HT-29 (cell line): ENCODE data around the gene EIF2A. TPM values are rescaled to one million over a fixed set of nuclear protein-coding genes. Genes with fewer than 3 reads are reported as not detected.
A peak's percentile ranks its signal among the peaks of the same experiment; 100 is the strongest.

Experiments
- DNase-seq: peaks from one replicate; pipeline ENCODE4 v3.0.0-alpha.2; 2015; ENCODE audit warnings: low spot score
- total RNA-seq: library from RNA; depleted of rRNA; stranded (reverse); fragments of >200 nt; shearing (Covaris generic); gene quantifications from 2 replicates; pipeline ENCODE4 v1.2.3, GENCODE V29; 2014

Gene EIF2A
- total RNA-seq, 1 experiment from 2014 or later: 94.5 TPM

- DNase-seq: no peak
Observed at GRCh38 chr3:150543128-150543527, 3.5 kb upstream of the EIF2A start.

GRCh38 chr3:150543531-150543930, 3.1 kb upstream of the EIF2A start:
- DNase-seq: no peak

- no peak for DNase-seq
Observed at GRCh38 chr3:150544041-150544440, 2.5 kb upstream of the EIF2A start.

- DNase-seq: no peak
Observed at GRCh38 chr3:150544726-150545125, 1.9 kb upstream of the EIF2A start.

GRCh38 chr3:150545419-150546225, 965 bp upstream of the EIF2A start:
- DNase-seq: peak; percentile 72

- DNase-seq: no peak
Observed at GRCh38 chr3:150547045-150547741, 606 bp downstream of the EIF2A start.

- DNase-seq: no peak
Observed at GRCh38 chr3:150555859-150556436, 9.4 kb downstream of the EIF2A start.

- DNase-seq: no peak
Observed at GRCh38 chr3:150556792-150557191, 10.2 kb downstream of the EIF2A start.

GRCh38 chr3:150557725-150558124, 11.1 kb downstream of the EIF2A start:
- DNase-seq: no peak

- no peak for DNase-seq
Observed at GRCh38 chr3:150564243-150564642, 17.7 kb downstream of the EIF2A start.

- no peak for DNase-seq
Observed at GRCh38 chr3:150567328-150567727, 20.7 kb downstream of the EIF2A start.

- DNase-seq: peak; percentile 35
Observed at GRCh38 chr3:150577855-150578254, 31.3 kb downstream of the EIF2A start.

- no peak for DNase-seq
Observed at GRCh38 chr3:150581174-150581573, 34.6 kb downstream of the EIF2A start.

- DNase-seq: no peak
Observed at GRCh38 chr3:150582620-150583019, 36.0 kb downstream of the EIF2A start.

GRCh38 chr3:150583028-150583427, 36.4 kb downstream of the EIF2A start:
- DNase-seq: no peak

GRCh38 chr3:150588027-150588830, 41.6 kb downstream of the EIF2A start:
- no peak for DNase-seq

- no peak for DNase-seq
Observed at GRCh38 chr3:150589759-150590158, 43.2 kb downstream of the EIF2A start.

GRCh38 chr3:150594150-150594549, 47.6 kb downstream of the EIF2A start:
- no peak for DNase-seq

GRCh38 chr3:150597646-150598045, 51.1 kb downstream of the EIF2A start:
- DNase-seq: no peak

- peak; percentile 38 for DNase-seq
Observed at GRCh38 chr3:150599611-150600297, 53.2 kb downstream of the EIF2A start.
